NCI-H510A treated with DMSO at 0.1 percent for 48 hours (cell line): Measurements from ENCODE around the gene UBAP1L.
"Not testable (repeated sequence)": the region's sequence is repeated elsewhere in the genome, so short reads cannot be mapped to it uniquely, and the experiment has no call there.

ENCODE experiments used
- DNase-seq: peaks from one replicate; lab custom pipeline; 2025; lab: John Stamatoyannopoulos, UW

UBAP1L gene

DNA sequence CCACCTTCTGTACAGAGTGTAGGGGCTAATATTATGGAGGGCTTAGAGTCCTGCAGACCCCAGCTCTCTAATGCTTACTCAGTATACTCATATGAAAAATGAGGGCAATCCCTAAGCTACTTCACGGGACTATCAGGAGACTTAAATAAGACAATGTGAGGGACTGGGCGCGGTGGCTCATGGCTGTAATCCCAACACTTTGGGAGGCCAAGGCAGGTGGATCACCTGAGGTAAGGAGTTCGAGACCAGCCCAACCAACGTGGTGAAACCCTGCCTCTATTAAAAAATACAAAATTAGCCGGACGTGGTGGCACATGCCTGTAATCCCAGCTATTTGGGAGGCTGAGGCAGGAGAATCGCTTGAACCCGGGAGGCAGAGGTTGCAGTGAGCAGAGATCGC, 15.2 kb downstream of the UBAP1L start:
- not testable (repeated sequence) for DNase-seq

DNA sequence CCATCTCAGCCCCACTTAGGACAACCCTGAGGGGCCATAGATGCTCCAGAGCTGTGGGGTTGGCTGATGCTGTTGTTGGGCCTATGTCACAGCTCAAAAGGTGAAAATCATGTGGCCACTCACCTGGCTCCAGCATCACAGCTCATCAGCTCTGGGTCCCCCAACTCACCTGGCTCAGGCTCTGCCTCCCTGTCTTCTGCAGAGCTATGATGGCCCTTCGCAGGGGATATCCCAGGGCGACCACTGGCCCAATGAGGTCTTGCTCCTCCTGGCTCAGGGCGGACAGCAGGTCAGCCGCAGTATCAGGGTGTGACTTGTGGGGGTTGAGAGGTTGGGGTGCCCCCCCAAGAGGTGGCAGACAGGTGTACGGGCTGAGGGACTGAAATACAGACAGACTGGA, 15.7 kb downstream of the UBAP1L start:
- DNase-seq, result no peak

DNA sequence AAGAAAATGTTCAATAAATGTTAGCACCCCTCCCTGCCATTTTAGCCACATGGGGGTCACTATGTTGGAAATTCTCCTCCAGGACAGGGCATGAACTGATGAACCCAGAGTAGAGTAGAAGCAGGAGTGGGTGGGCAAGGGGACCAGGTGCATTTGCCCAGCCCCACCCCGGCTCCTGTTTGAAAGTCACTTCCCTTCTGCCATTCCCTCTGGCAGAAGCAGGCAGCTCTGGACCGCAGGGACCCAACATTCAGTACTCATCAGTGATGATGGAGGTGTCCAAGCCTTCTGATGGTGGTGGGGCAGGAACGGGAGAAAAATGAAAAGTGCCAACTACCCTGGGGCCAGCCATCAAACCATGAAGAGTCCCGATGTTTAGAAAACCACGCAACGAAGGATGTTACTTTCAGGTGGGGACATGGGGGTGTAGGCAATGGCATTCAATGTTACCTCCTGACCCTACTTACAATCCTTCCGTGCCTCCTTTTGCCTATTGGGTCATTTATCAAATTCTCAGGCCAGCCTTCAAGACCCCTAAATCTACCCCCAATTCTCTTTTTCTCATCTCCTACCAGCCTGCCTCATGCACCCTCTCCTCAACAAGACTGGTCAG, 17.2 kb downstream of the UBAP1L start:
- DNase-seq, result no peak

DNA sequence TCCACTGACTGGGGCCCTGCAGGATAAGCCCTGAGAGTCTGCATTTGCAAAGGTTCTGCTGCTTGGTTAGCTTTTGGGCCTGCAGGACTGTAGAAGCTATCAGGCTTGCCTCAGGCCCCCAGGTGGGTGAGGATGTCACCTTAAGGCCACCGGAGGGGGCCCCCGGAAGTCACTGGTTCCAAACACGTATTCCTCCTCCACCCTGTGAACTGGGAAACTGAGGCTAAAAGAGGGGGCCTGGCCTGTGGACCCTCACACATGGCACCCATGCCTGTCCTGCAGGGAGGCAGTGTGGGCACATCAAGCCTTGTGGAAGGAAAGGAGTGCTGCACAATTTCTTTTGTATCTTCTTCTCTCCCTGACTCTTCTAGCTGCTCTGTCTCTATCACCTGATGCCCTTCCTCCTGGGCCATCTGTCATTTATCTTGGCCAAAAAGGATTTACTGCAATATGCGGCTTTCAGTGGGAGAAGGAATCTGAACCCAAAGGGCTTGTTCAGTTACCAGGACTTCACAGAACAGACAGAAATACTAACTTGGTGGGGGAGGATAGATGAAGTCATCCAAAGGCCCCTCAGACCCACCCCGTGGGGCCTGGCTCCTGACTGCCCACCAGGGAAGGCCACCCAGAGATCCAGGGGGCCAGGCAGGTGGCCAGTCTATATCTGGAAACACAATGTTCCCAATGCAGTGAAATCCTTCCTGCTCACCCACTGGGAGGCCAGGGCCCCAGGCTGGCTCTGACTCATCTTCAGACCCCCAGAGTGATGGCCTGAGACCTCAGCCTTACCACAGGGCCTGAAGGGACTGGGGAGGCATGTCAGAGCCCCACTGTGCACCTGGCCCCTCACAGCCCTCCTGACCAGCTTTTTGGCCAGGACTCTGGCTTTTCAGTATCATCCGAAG, 18.3 kb downstream of the UBAP1L start:
- DNase-seq, result no peak

DNA sequence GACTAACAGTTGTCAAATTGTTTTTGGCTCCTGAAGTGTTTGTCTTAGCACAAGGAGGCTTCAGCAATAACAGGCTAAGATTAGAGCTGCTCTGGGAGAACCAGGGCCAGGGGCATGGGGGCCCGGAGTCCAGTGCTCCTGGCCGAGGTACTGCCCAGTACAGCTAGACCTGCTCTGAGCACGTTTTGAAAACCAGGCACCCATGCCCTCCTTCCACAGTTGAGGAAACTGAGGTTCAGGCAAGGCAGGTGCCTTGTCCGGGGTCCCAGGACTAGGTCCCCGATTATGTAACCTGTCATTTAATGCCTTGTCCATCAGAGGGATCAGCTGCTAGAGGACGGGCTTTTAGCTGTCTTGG, 19.3 kb downstream of the UBAP1L start:
- no peak for DNase-seq

DNA sequence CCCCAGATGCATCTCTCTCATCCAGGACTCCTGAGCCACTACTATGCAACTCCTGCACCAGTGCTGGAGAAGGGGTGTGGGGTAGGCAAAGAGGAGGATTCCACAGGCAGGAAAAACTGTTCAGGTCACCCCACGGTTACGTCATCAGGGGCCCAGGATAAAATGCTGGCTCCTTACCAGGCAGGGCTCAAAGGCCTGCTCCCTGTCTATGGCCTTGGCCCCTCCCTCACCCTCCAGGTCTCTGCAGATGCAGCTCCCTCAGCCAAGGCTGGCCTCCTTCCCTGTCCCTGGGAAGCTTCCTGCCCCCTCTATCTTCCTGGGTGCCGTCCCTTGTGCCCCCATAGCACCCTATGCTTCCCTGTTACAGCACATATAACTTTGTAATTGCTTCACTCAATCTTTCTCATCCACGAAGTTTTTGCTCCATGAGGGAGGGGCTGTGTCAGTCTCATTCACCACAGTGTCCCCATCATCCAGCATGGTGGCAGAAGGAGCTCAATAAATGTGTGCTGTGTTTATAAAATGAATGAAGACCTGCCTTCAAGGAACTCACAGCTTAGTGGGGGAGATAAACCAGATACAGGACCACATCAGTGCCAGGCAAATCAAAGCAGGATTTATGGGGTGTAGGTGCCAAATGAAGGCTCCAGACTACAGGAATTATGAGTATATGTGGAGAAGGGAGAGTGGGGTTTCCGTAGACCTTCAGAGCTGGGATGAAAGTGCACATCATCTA, 19.8 kb downstream of the UBAP1L start:
- no peak for DNase-seq

DNA sequence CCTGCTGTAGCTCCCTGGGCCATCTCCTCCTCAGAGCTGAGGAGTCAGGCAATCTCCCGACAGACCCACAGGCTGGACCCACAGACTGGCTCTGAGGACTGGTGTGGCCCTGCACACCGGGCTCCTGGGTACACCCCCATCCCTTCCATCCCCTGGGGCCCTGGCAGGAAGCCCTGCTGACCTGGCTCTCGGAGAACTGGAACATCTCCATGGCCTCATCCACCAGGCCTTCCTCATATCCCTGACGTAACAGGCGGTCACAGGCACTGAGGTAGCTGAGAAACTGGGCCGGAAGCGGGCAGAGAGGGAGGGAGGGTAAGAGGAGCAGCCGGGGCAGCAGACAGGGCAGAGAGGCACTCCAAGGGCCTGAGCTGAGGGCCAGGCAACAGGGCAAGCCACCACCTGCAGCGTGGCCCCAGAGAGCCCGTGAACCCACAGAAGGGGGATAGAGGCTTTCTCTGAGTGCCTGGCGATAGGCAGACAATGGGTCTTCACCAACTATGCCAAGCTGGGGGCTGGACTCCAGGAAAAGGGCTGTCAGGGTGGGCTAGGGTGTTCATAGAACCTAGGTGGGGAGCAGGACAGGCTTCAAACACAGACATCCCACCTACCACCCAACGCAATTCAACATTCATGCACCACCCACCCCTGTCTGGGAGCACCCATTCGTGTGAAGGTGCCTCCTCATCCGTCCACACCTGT, 20.6 kb downstream of the UBAP1L start:
- no peak for DNase-seq

DNA sequence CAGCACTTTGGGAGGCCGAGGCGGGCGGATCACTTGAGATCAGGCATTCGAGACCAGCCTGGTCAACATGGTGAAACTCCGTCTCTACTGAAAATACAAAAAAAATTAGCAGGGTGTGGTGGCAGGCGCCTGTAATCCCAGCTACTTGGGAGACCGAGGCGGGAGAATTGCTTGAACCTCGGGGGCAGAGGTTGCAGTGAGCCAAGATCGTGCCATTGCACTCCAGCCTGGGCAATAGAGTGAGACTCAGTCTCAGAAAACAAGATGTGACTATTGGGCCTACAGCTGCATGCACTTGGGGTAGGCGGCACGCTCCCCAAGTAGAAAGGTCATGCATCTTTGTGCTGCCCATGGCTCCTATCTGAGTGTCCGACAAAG, 21.2 kb downstream of the UBAP1L start:
- not testable (repeated sequence) for DNase-seq

DNA sequence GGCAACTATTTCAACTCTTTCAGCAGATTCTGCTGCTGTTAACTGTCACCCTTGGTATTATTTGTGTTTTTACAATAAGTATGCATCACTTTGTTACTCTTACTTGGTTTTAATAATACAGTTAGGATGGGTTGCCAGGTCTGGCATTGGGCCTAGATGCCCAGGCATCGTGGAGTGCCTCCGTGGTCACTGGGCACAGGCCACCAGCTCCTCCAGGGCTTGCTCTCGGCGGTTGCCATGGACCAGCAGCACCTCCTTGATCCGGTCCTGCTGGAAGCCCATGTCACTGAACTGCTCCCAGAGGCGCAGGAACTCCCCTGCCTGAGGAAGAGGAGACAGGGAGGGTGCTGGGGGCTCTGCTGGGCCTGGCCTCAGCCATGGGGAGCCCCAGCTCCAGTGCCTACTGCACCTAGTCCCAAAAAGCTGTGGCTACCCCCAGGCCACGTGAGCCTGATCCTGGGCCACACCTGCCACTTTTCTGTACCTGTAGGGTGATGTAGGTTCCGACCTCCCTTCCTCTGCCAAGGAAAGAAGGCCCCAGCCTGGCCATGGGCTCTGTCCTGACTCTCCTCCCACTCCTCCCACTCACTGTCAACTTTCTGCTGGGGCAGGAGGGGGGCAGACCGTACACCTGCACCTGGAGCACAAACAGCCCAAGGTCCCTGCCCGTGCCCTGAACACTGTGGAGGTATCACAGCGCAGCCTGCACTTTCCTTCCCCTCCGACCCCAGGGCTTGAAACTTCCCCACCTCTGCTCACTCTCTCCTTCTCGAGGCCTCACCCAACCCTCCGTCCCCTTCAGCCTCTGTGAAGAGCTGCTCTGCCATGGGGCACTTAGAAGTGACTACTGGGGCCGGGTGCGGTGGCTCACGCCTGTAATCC, 21.8 kb downstream of the UBAP1L start:
- no peak for DNase-seq

DNA sequence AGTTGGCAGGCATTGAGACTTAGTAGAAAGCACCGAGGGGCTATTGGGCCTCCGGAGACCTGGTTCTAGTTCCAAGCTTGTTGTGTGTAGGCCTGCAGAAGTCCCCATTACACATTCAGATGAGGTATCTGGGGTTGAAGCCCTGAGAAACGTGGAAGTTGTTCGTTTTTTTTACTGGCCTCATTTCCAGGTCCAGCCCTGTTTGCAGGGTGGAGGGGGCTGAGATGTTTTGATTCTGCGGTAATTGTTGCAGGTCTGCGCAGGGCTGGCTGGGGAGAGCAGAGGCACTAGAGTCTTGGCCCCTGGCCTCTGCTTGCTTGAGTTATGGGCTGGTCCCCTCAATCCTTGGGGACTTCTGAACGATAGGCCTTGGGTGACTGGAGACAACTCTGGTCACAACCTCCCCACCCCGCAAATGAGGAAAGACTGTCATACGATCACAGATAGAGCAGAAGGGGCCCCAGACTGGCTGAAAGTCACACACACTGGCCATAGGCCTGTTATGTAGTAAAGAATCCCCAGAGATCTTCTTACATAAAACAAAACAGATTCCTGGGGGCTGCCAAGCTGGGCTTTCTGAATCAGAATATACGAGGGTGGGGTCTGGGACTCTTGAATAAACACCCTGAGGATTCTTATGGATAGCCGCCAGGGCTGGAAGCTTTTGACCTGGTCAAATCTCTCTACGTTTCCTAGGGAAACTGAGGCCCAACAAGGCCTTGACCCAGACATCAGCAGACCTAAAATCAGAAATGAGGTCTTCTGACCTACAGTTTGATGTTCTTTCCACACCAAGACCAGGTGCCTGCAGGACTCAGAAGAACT, 22.8 kb downstream of the UBAP1L start:
- DNase-seq, result no peak

DNA sequence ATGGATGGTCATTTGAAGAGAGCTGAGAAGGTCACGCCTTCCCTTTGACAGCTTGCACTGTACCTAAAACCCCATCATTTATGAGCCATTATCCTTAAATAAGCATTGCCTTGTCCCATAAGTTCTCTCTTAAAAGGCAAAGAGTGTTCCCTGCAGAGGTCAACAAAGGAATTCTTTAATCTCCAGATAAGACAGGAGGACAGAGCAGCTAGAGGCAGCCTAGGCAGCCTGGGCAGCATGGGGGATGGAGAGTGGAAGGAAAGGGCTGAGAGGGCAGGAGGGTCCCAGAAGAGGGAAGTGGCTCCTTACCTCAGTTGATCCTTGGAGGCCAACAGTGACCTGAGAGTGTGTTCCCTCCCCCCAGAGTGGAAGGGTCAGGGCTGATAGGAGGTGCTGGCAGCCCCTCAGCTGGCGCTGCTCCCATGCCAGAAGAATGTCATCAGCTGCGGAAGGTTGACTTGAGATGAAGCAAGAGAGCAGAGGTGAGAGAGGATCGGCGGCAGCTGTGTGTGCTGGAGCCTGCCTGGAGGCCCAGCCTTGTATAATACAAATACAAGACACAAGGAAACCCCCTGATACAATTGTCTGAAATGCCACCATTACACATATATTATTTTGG, 25.7 kb downstream of the UBAP1L start:
- no peak for DNase-seq

DNA sequence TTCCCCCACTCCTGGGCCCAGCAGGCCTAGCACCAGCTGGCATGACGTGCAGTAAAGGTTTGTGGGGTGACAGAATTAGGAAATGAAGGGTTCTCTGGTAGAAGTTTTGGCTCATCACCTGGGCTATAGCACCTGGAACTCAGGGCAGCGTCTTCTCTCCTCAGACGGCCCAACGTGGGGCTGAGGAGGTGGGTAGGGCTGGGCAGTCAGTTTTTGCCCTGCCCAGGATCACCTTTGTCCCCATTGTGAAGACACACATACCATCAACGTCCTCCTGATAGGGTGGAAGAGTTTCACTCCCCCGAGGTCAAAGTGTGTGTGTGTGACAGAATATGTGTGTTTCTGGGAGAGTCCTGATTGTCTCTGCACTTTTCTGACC, 26.4 kb downstream of the UBAP1L start:
- DNase-seq, result no peak

DNA sequence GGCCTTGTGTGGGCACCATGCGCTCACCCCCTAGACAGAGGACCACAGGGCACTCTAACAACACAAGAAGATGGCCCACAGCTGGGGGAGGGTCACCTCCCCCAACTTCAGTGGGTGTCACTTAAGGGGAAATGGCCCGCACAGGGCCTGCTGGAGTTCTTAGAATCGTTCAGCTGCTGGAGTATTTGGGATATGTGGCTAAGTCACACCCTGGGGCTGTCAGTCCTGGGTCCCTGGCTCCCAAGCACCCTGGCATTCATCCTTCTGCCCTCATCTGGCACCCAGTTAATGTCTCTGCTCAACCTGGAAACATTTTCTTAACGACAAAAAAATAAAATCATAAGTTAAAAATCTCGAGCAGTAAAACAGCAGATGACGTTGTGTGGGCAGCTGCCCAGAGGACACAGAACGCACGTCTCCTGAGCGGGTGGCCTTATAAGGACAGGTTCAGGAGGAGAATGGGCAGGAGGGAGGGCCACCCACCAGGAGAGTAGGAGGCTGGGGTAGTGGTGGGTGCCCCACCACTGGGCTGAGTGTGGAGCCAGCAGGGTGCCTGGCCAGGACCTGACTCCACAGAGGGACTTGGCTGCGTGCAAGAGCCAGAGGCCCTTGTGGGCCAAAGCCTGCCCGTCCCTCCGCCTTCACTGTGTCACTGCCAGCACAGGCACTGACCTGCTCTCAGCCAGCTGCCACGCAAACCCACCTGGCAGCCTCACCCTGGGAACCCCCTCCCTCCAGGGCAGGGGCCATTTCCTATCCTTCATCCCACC, 26.9 kb downstream of the UBAP1L start:
- DNase-seq, result no peak

DNA sequence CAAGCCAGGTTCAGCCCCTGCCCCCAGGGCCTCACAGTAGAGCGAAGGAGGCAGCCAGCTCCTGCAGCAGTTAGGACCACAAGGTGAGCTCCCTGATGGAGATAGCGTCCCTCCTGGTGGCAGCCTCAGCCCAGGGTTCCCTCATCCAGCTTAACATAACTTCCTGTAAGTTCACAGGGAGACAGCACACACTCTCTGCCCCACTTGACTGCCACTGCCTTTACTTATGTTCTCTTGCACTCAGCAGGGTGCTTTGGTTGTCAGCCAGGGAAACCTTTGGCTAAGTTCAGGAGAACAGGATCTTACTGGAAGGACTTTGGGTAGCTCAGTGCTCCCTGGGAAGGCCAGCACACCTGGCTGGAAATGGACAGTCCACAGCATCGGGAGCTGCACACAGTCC, 27.6 kb downstream of the UBAP1L start:
- peak; percentile 42 for DNase-seq

DNA sequence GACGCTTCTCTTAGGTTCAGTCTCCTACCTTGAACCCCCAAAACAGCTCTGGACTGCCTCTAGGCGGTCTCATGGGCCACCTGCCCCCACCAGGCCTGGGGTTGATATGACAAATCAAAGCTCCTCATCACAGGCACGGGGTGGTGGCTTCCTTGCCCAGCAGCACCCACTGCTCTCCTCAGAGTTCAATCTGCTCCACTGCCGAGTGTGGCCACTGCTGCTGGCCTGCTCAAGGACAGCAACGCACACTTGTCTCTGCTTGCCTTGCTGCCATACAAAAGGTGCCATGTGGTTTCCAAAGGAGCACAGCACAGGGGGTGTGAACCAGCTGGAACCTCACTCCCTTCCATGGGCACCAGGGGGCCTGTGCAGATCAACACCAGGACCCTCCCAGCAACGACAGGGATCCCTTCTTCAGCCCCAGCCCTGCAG, 28.3 kb downstream of the UBAP1L start:
- DNase-seq, result no peak

DNA sequence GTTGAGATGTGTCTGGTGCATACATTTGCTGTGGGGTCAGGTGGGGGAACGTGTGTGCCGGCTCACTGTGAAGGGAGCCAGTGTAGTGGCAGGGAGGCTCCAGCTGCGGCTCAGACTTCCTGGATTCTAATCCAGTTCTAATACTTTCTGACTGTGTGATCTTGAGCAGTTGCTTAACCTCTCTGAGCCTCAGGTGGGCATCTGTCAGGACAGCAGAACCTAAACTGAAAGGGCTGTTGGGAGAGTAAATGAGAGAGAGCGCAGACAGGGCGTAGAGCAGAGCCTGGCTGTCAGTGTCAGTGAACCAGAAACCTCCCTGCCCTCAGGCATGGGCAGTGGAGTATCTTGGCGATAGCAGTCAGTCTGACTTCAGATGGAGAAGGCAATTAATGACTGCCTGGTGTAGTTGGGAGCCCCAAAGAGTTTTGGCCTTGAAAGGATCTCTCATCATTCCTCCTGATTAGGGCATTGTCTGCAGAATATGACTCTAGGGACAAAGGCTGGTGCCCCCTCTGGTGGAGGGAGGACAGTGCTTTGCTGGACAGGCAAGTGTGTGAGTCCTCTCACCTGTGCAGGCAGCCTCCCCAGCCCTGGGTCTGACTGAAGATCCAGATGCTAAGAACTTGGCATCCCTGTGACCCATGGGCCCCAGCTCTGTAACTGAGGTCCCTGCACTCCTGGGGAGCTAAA, 28.9 kb downstream of the UBAP1L start:
- DNase-seq, result no peak

DNA sequence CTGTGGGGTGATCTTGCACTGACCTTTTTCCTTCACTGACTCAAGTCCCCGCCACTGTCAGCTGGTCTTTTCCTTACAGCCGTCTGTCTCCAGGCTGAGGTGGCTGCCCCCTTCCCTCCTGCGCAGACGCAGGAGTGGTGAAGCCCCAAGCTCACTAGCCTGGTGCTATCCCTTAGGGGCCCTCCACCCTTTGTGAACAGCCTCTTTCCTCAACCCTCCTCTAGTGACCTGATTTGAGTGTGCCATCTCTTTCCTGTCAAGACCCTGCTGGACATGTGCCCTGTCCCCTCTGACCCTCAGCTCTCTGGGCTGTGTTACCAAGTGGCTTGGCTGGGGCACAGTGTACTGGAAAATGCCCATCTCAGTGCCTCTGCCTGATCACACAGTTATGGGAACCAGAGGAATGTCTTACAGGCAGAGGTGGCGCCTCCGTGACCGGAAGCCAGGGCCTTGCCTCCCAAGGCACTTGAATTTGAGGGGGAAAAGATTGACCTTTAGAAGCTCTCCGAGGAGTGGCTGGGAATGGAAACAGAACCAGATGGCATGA, 29.7 kb downstream of the UBAP1L start:
- no peak for DNase-seq

DNA sequence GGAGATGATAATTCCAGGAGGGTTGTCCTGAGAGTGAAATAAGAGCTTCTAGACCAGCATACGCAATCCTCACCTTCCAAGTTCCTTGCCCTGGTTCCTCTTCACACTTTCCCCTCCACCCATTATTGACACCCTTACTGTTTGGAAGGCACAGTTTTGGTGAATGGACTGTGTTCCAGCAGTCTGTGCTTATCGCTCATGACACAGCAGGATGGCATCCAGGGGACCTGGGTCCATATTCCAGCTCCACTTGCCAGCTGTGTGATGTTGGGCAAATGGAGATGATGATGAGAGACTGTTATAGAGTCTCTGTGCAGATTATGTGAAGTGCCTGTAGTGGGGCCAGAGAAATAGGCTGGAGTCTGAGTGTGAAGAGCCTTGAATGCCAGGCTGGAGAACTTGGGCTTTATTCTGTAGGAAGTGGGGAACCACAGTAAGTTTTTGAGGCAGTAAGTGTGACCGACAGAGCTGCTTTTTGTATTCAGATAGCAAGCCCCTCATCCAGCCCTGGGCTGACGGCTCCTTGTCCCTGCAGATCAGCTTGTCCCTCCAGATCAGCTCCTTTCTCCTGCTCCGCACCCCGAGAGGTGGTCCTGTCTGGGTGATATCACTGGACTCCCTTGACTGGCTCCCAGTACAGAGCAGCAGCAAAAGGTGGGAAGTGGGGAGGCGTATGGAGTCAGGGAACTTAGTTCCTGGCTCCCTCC, 30.3 kb downstream of the UBAP1L start:
- no peak for DNase-seq
